VCaP (cell line): ENCODE measurements around the gene CALHM2.

Source experiments
- H3K27ac ChIP-seq: fragments of 450-650 bp; 2 replicates; pipeline ENCODE4 v1.5.1; 2017
- TF ChIP-seq, protein P1 (sequence below): fragments of 450-650 bp; conservative IDR thresholded peaks from 2 replicates; pipeline ENCODE4 v1.5.1; 2017; ENCODE audit warnings: mild to moderate bottlenecking, moderate library complexity

The CALHM2 gene

DNA sequence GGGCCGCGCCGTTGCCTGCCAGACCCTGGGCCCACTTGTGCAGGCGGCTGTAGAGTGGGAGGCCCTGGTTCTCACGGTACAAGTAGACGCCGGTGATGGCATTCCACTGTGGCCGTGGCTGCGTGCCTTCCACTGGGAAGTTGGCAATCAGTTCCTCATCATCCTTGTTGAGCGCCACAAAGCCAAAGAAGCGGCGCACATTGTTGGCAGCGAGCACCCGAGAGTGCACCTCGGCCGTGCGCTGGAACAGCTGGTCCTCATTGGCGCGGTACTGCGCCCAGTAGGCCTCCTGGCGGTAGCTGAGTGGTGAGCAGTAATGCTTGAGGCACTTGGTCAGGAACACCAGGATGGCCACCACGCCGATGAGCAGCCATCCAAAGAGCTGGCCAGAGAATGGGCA, 5.0 kb downstream of the CALHM2 start:
- TF ChIP-seq, protein P1, sequence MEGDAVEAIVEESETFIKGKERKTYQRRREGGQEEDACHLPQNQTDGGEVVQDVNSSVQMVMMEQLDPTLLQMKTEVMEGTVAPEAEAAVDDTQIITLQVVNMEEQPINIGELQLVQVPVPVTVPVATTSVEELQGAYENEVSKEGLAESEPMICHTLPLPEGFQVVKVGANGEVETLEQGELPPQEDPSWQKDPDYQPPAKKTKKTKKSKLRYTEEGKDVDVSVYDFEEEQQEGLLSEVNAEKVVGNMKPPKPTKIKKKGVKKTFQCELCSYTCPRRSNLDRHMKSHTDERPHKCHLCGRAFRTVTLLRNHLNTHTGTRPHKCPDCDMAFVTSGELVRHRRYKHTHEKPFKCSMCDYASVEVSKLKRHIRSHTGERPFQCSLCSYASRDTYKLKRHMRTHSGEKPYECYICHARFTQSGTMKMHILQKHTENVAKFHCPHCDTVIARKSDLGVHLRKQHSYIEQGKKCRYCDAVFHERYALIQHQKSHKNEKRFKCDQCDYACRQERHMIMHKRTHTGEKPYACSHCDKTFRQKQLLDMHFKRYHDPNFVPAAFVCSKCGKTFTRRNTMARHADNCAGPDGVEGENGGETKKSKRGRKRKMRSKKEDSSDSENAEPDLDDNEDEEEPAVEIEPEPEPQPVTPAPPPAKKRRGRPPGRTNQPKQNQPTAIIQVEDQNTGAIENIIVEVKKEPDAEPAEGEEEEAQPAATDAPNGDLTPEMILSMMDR, result no peak
- H3K27ac ChIP-seq, result no peak overlapping the region

DNA sequence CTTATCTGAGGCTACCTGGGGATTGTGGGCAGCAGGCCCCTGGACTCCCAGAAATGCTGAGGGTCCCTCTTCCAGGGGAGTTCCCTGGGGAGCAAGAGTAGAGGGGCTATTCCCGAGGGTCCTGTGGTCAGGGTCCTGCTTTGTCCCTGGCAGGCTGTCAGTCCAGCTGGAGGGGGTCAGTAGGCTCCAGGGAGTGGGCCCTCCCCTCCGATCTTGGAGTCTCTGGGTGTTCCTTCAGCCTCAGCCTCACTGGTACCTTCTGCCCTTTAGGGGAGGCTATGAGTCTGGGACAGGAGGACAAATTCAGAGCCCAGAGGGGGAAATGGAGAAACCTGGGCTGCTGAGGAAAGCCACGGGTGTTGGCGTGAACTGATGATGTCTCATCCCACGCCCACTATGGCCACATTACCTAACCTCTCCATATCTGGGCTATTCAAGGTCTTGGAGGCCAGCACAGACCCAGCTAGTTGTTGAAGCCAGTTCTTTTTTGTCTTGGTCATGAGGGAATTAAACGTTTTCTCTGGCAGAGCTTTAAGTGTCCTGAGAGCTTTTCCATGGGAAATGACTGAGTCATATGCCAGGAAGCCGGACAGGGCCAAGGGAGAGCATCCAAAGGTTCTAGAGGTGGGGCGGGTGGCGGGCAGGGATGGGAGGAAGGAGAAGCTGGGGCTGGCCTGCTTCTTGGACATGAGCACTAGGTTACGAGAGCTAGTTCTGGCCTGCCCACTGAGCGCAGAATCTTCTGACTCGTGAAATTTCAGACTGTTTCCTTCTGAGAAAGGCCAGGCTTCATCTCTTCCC, 6.2 kb downstream of the CALHM2 start:
- H3K27ac ChIP-seq, result no peak overlapping the region
- TF ChIP-seq, protein P1, result no peak

DNA sequence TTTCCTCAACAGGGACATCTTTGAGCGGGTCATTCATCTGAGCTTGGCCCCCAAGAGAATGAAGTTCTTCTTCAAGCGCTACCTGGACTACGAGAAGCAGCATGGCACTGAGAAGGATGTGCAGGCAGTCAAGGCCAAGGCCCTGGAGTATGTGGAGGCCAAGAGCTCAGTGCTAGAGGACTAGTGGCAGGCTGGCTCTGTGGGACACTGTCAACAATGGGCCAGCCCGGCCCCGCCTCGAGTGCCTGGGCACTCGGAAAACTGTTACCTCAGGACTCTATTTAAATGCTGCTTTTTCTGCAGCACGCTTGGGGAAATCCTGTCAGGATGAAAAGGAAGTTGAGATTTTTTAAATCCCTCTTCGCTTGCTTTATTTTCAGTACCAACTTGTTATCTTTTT, 6.8 kb downstream of the CALHM2 start:
- TF ChIP-seq, protein P1, result no peak
- H3K27ac ChIP-seq, result no peak overlapping the region

DNA sequence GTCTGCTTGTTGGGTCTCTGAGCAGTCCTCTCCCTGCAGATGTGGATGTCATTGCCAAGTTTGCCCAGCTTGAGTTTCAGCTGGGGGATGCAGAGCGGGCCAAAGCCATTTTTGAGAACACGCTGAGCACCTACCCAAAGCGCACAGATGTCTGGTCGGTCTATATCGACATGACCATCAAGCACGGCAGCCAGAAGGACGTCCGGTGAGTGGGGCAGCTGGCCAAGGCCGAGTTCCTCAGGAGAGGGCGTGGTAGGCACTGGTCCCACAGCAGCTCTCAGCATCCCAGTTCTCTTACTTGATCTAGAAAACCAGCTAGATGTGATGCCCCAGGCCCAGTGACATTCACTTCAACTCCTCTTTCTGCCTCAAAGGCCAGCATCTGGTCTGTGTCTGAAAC, 7.7 kb downstream of the CALHM2 start:
- H3K27ac ChIP-seq, result no peak overlapping the region
- TF ChIP-seq, protein P1, result no peak

DNA sequence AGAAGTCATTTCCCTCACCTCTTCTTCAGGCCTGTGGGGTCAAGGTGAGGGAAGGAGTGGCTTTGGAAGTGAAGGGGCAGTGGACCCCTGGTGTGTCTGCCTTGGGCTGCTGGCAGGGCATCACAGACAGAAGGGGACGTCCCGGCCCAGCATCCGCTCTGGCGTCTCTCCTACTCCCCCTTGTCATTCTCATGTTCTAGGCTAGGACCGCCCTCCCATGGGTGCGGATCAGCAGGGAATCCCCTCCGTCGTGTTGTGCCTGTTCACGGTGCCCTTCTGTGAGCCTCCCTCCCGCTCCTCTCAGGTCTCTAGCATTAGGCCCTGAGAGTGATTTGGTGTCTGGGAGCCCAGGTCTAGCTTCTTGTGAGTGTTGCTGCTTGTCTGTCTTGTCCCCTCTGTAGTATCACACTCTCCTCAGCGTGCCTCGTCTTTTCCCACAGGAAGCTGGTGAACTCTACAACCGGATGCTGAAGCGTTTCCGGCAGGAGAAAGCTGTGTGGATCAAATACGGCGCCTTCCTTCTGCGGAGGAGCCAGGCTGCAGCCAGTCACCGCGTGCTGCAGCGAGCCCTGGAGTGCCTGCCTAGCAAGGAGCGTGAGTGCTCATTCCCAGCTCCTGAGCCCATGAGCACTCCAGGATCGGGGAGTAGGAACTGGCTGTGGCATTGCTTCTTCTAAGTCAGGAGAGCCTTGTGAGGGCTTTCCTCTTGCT, 8.5 kb downstream of the CALHM2 start:
- no peak overlapping the region for H3K27ac ChIP-seq
- TF ChIP-seq, protein P1, result no peak

DNA sequence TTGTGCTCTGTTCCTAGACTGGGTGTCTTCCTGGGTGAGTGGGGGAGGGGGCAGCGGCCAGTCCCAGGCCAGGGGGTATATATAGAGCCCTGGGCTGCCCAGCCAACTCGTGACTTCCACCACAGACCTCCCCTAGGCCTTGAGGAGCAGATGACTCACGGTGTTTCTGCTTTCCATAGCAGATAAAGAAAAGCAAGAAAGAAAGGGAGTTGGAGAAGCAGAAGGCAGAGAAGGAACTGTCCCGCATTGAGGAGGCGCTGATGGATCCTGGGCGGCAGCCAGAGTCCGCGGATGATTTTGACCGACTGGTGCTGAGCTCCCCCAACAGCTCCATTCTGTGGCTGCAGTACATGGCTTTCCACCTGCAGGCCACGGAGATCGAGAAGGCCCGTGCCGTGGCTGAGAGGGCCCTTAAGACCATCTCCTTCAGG, 10.1 kb downstream of the CALHM2 start:
- H3K27ac ChIP-seq, result no peak overlapping the region
- TF ChIP-seq, protein P1, result no peak

DNA sequence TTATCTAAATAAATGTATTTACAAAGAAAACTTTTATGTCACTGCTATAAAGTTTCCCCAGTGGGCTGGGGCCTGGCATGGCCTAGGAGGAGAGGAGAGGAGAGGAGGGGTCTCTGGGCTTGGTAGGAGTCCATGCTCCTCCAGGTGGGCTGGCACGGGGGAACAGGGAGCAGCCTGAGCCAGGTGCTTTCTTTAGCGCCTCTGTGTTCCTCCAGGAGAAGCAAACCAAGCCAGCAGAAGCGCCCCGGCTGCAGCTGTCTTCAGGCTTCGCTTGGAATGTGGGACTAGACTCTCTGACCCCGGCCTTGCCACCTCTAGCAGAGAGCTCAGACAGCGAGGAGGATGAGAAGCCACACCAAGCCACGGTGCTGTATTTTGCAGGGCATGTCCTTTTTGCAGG, 10.6 kb downstream of the CALHM2 start:
- H3K27ac ChIP-seq, result no peak overlapping the region

More for the DNA sequence above, 10.6 kb downstream of the CALHM2 start:
- TF ChIP-seq, protein P1, result no peak
